HCT116 (cell line): ENCODE results near the gene FOXK1. TPM values are rescaled to one million over a fixed set of nuclear protein-coding genes. Genes with fewer than 3 reads are reported as not detected.

Experiments used
- ATAC-seq: fragments of 200-7000 bp; cut with Tn5 transposase; 2 replicates; pipeline ENCODE4 v1.9.1; 2020; ENCODE audit warnings: mild to moderate bottlenecking, moderate library complexity
- BruUV-seq: library from RNA; stranded (reverse); fragments of 400-500 nt; replicated peaks from 2 replicates; lab custom pipeline; 2021; lab: Mats Ljungman, UMichigan
- CTCF ChIA-PET: fragments of 300-600 bp; sonication (Branson Sonifier 250); formaldehyde crosslinking; loops from one replicate; lab custom pipeline; 2021; ENCODE audit warnings: antibody characterized with exemption; lab: Charles Lee
- POLR2A ChIA-PET: fragments of 300-600, 350-600 bp; sonication (Branson Sonifier 250); formaldehyde crosslinking; loops from one replicate; lab custom pipeline; 2021; ENCODE audit warnings: antibody characterized with exemption; lab: Charles Lee
- RAD21 ChIA-PET, 2 experiments: fragments of 300-600 bp; sonication (Branson Sonifier 250); formaldehyde crosslinking; loops; one replicate each; lab custom pipeline; 2023; ENCODE audit warnings: low total read pairs in 2 of 2; ENCODE audit not compliant: uncharacterized antibody in 2 of 2, unreplicated experiment in 2 of 2, low non-redundant PET in 1 of 2; lab: Charles Lee
- DNase-seq: peaks from one replicate; pipeline ENCODE4 v3.0.0-alpha.2; 2010; ENCODE audit warnings: low read depth, low spot score
- H2AFZ ChIP-seq: fragments of 200-600 bp; shearing (Covaris generic), sonication (generic); 2 replicates; pipeline ENCODE4 v1.6.1; 2017; ENCODE audit warnings: low read depth, mixed run types, mixed read lengths, antibody characterized with exemption, low read length; ENCODE audit not compliant: poor library complexity, severe bottlenecking
- H3K27ac ChIP-seq: 2 replicates; pipeline ENCODE4 v1.5.1; 2012; ENCODE audit warnings: low read depth, low read length
- H3K27me3 ChIP-seq: fragments of 200-600 bp; sonication (generic); 2 replicates; pipeline ENCODE4 v1.6.1; 2016; ENCODE audit warnings: mixed run types, low read length, mixed read lengths; ENCODE audit not compliant: insufficient read depth
- H3K36me3 ChIP-seq, 2 experiments: fragments of 200-500 bp in 1 of 2; fragments of 200-600 bp in 1 of 2; sonication (Bioruptor generic) in 1 of 2; sonication (generic) in 1 of 2; 2 replicates each; pipeline versions ENCODE4 v1.5.1 to v1.6.1; 2014 to 2016; ENCODE audit warnings: low read length in 2 of 2, inconsistent platforms in 1 of 2, mixed read lengths in 1 of 2, mixed run types in 1 of 2; ENCODE audit not compliant: insufficient read depth in 2 of 2, control insufficient read depth in 1 of 2
- H3K4me1 ChIP-seq, 2 experiments: fragments of 200-600 bp in 1 of 2; sonication (generic) in 1 of 2; 2 replicates each; pipeline versions ENCODE4 v1.5.1 to v1.6.1; 2012 to 2017; ENCODE audit warnings: low read length in 2 of 2, inconsistent platforms in 1 of 2, mild to moderate bottlenecking in 1 of 2, mixed read lengths in 1 of 2, mixed run types in 1 of 2, moderate library complexity in 1 of 2; ENCODE audit not compliant: insufficient read depth in 2 of 2, control insufficient read depth in 1 of 2
- H3K4me2 ChIP-seq: fragments of 200-600 bp; sonication (generic); 2 replicates; pipeline ENCODE4 v1.6.1; 2017; ENCODE audit warnings: mixed run types, low read length, mixed read lengths
- H3K4me3 ChIP-seq, 2 experiments: fragments of 200-600 bp in 1 of 2; sonication (generic) in 1 of 2; replicated peaks in 1 of 2; 2 replicates each; pipeline ENCODE4 v1.5.1; 2011 to 2016; ENCODE audit warnings: low read length in 2 of 2, control low read depth in 1 of 2, low read depth in 1 of 2, mild to moderate bottlenecking in 1 of 2, mixed read lengths in 1 of 2, mixed run types in 1 of 2
- H3K79me2 ChIP-seq: fragments of 200-600 bp; sonication (generic); 2 replicates; pipeline ENCODE4 v1.6.1; 2017; ENCODE audit warnings: mild to moderate bottlenecking, mixed run types, low read length, moderate library complexity, mixed read lengths; ENCODE audit not compliant: insufficient read depth
- H3K9ac ChIP-seq: fragments of 200-600 bp; sonication (generic); 2 replicates; pipeline ENCODE4 v1.6.1; 2016; ENCODE audit warnings: low read length, mixed read lengths
- H3K9me2 ChIP-seq: fragments of 200-600 bp; sonication (generic), shearing (Covaris generic); 2 replicates; pipeline ENCODE4 v1.6.1; 2017; ENCODE audit warnings: mixed run types, mild to moderate bottlenecking, moderate library complexity; ENCODE audit not compliant: insufficient read depth
- H3K9me3 ChIP-seq, 2 experiments: fragments of 200-500 bp in 1 of 2; fragments of 200-600 bp in 1 of 2; sonication (Bioruptor generic) in 1 of 2; sonication (generic) in 1 of 2; 2 replicates each; pipeline ENCODE4 v1.6.1; 2014 to 2017; ENCODE audit warnings: low read length in 2 of 2, mixed read lengths in 2 of 2, inconsistent platforms in 1 of 2, low read depth in 1 of 2, mild to moderate bottlenecking in 1 of 2, mixed run types in 1 of 2, moderate library complexity in 1 of 2; ENCODE audit not compliant: control insufficient read depth in 1 of 2, insufficient read depth in 1 of 2
- H4K20me1 ChIP-seq: fragments of 200-600 bp; sonication (generic), shearing (Covaris generic); 2 replicates; pipeline ENCODE4 v1.6.1; 2017; ENCODE audit warnings: mixed run types, mild to moderate bottlenecking, moderate library complexity; ENCODE audit not compliant: insufficient read depth
- ATF3 ChIP-seq: IDR thresholded peaks from 2 replicates; pipeline ENCODE4 v1.6.1; 2012
- CTCF ChIP-seq, 3 experiments: fragments of 200-600 bp in 1 of 3; sonication (generic) in 1 of 3; IDR thresholded peaks in 2 of 3; conservative IDR thresholded peaks in 1 of 3; 2 replicates each; pipeline ENCODE4 v1.5.1; 2012 to 2017; ENCODE audit warnings: low read depth in 2 of 3, low read length in 2 of 3, antibody characterized with exemption in 1 of 3, borderline replicate concordance in 1 of 3, control low read depth in 1 of 3, mild to moderate bottlenecking in 1 of 3, mixed read lengths in 1 of 3, mixed run types in 1 of 3, moderate library complexity in 1 of 3; ENCODE audit not compliant: insufficient read depth in 1 of 3
- EGR1 ChIP-seq: IDR thresholded peaks from 2 replicates; pipeline ENCODE4 v1.6.1; 2012; ENCODE audit warnings: low read depth
- ELF1 ChIP-seq: IDR thresholded peaks from 2 replicates; pipeline ENCODE4 v1.6.1; 2012; ENCODE audit warnings: low read depth, borderline replicate concordance
- EZH2 ChIP-seq: fragments of 200-600 bp; sonication (generic); IDR thresholded peaks from 2 replicates; pipeline ENCODE4 v1.6.1; 2017; ENCODE audit warnings: antibody characterized with exemption, mixed run types
- EZH2phosphoT487 ChIP-seq: fragments of 200-600 bp; IDR thresholded peaks from 2 replicates; pipeline ENCODE4 v1.6.1; 2018; ENCODE audit warnings: antibody characterized with exemption, borderline replicate concordance
- FOSL1 ChIP-seq: IDR thresholded peaks from 2 replicates; pipeline ENCODE4 v1.6.1; 2012; ENCODE audit warnings: low read depth
- POLR2A ChIP-seq: IDR thresholded peaks from 2 replicates; pipeline ENCODE4 v1.7.0; 2011; ENCODE audit warnings: borderline replicate concordance; ENCODE audit not compliant: insufficient read depth, insufficient read length; ENCODE audit errors: extremely low read depth
- RAD21 ChIP-seq: IDR thresholded peaks from 2 replicates; pipeline ENCODE4 v1.6.1; 2012; ENCODE audit warnings: low read depth, mild to moderate bottlenecking
- REST ChIP-seq: IDR thresholded peaks from 2 replicates; pipeline ENCODE4 v1.6.1; 2012; ENCODE audit warnings: low read depth
- SIN3A ChIP-seq: IDR thresholded peaks from 2 replicates; pipeline ENCODE4 v1.6.1; 2012; ENCODE audit warnings: low read depth
- SRF ChIP-seq: IDR thresholded peaks from 2 replicates; pipeline ENCODE4 v1.6.1; 2012; ENCODE audit warnings: low read depth
- YY1 ChIP-seq: IDR thresholded peaks from 2 replicates; pipeline ENCODE4 v1.6.1; 2011; ENCODE audit warnings: low read length, low read depth, moderate library complexity, mild to moderate bottlenecking; ENCODE audit not compliant: insufficient replicate concordance; ENCODE audit errors: extremely low read depth
- ZBTB33 ChIP-seq: IDR thresholded peaks from 2 replicates; pipeline ENCODE4 v1.6.1; 2011; ENCODE audit warnings: mild to moderate bottlenecking, low read length, moderate library complexity; ENCODE audit not compliant: insufficient replicate concordance; ENCODE audit errors: extremely low read depth
- ZFX ChIP-seq: fragments of 450-650 bp; IDR thresholded peaks from 2 replicates; pipeline ENCODE4 v1.6.1; 2017
- ZNF274 ChIP-seq: fragments of 200-500 bp; sonication (Bioruptor generic); IDR thresholded peaks from 2 replicates; pipeline ENCODE4 v1.6.1; 2014; ENCODE audit warnings: mild to moderate bottlenecking, low read depth, low read length, inconsistent platforms
- intact Hi-C: fragments of 100-400 bp; cut with micrococcal nuclease; formaldehyde crosslinking; loops from 2 replicates; pipeline ENCODE4 v1.10.0; 2022
- total RNA-seq: library from RNA; stranded (reverse); gene quantifications from one replicate; pipeline ENCODE4 v1.2.1, GENCODE V29; 2021; ENCODE audit not compliant: unreplicated experiment

Gene FOXK1
- total RNA-seq, 1 experiment from 2014 or later: 60.5 TPM

- Histone ChIP-seq H4K20me1 (no peaks in the 10 kb centered on the region), H3K27ac (no peak overlapping the region), H3K36me3 (no peaks in the 10 kb centered on the region), H3K9me3 (no peaks in the 10 kb centered on the region), H3K4me3 (no peak overlapping the region), H3K9me2 (no peaks in the 10 kb centered on the region), H3K79me2 (no peaks in the 10 kb centered on the region), H3K27me3 (no peaks in the 10 kb centered on the region), H2AFZ (no peak overlapping the region), H3K9ac (no peak overlapping the region), H3K4me2 (peak overlapping the region; percentile 33; the same call in 1 of the 2 replicates), H3K4me1 (peaks cover 28 to 41% of the 10 kb centered on the region in 2 experiments)
- DNase-seq (no peak), ATAC-seq (no peak)
- TF ChIP-seq RAD21 (no peak), POLR2A (no peak), SIN3A (no peak), FOSL1 (no peak), ZFX (no peak), YY1 (no peak), SRF (no peak), EZH2 (no peak), EGR1 (no peak), REST (no peak), ZNF274 (no peak), ZBTB33 (no peak), ELF1 (no peak), ATF3 (no peak), EZH2phosphoT487 (no peak), CTCF (IDR thresholded peaks at IDR 0.05 in 2 of 3, conservative IDR thresholded peaks at IDR 0.05 in 1 of 3; ENCODE audit: borderline replicate concordance in 1 of 3, insufficient read depth in 1 of 3, low read depth in 2 of 3, low read length in 2 of 3) (no peak)
- ChIA-PET POLR2A (interaction anchor here (0.6 kb wide), 1 partner anchor 24 kb away, joined by 3 read pairs; no protein-coding TSS in a partner anchor), CTCF (no interaction called here), RAD21 (no interaction called here)
- intact Hi-C loops: loop anchor here (5.0 to 10.0 kb wide), 3 partner anchors 118 to 1329 kb away; partner anchors contain the start of gene SDK1
- BruUV-seq: no TSS peak
These were observed 47.9 kb upstream of the FOXK1 start for GRCh38 chr7:4634166-4634565.
